OCI-LY3 (cell line): ENCODE data around the gene VSIG4.

Source experiments
- EZH2phosphoT487 ChIP-seq: fragments of 200-600 bp; shearing (Covaris generic); IDR thresholded peaks from 2 replicates; pipeline ENCODE4 v1.6.1; 2018; ENCODE audit warnings: antibody characterized with exemption, mixed run types, low read depth
- TF ChIP-seq, protein P1 (sequence below): fragments of 200-600, 300-600 bp; sonication (generic); IDR thresholded peaks from 2 replicates; pipeline ENCODE4 v1.5.1; 2014; ENCODE audit warnings: antibody characterized with exemption, low read length, low read depth

DNA sequence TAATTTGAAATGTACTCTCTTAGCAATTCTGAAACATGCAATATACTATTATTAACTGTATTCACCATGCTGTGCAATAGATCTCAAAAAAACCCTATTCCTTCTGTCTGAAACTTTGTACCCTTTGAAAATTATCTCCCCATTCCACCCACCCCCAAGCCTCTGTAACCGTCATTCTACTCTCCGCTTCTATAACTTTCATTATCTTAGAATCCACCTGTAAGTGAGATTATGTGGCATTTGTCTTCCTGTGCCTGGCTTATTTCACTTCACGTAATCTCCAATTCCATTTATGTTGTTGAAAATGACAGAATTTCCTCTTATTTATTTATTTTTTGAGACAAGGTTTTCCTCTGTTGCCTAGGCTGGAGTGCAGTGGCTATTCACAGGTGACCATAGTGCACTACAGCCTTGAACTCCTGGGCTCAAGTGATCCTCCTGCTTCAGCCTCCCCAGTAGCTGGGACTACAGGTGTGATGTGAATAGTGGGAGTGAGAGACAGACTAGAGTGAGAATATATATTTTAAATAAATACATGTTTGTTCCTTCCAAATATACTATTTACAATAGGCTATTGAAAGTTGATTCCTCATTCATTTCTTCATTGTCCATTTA, 30.5 kb downstream of the VSIG4 start:
- TF ChIP-seq, protein P1, sequence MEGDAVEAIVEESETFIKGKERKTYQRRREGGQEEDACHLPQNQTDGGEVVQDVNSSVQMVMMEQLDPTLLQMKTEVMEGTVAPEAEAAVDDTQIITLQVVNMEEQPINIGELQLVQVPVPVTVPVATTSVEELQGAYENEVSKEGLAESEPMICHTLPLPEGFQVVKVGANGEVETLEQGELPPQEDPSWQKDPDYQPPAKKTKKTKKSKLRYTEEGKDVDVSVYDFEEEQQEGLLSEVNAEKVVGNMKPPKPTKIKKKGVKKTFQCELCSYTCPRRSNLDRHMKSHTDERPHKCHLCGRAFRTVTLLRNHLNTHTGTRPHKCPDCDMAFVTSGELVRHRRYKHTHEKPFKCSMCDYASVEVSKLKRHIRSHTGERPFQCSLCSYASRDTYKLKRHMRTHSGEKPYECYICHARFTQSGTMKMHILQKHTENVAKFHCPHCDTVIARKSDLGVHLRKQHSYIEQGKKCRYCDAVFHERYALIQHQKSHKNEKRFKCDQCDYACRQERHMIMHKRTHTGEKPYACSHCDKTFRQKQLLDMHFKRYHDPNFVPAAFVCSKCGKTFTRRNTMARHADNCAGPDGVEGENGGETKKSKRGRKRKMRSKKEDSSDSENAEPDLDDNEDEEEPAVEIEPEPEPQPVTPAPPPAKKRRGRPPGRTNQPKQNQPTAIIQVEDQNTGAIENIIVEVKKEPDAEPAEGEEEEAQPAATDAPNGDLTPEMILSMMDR: no peak
- TF ChIP-seq EZH2phosphoT487: no peak
